Measurements from ENCODE around the gene PRRG3. TPM values are rescaled to one million over a fixed set of nuclear protein-coding genes. Genes with fewer than 3 reads are reported as not detected.

Gene PRRG3
- total RNA-seq, 1 experiment from 2014 or later: 5.1 TPM

DNA sequence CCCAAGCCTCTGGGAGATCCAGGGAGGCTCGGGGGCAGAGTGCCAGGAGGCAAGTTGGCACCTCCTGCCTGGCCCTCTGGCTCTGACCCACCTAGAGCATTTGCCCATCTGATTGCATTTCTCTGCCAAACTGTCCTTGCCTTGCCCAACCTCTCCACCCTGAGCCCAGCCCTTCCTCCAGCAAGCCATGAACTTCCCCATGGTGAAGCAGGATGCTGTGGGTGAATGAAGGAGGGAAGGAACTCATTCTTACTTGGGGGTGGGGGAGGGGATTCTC, 30.0 kb downstream of the PRRG3 start:
- Mint-ChIP-seq H3K27me3 (ENCODE audit: low read depth) (peaks cover 4% of the 10 kb centered on the region; the same call in 1 of the 2 replicates), H3K4me3 (no peak overlapping the region), H3K36me3 (no peaks in the 10 kb centered on the region), H3K4me1 (peaks cover 19% of the 10 kb centered on the region), H3K9me3 (no peaks in the 10 kb centered on the region), H3K27ac (no peak overlapping the region)
- DNase-seq (ENCODE audit: low spot score) (no peak), ATAC-seq (no peak)
- TF ChIP-seq ZNF416 (CRISPR knock-in tag; IDR thresholded peaks at IDR 0.05) (no peak), NR2C2 (CRISPR knock-in tag; IDR thresholded peaks at IDR 0.05) (no peak), TCF7 (CRISPR knock-in tag; IDR thresholded peaks at IDR 0.05; ENCODE audit: low read depth) (no peak), ZNF423 (CRISPR knock-in tag; IDR thresholded peaks at IDR 0.05) (no peak), GTF2I (CRISPR knock-in tag; conservative IDR thresholded peaks at IDR 0.05) (no peak), ARID4B (CRISPR knock-in tag; IDR thresholded peaks at IDR 0.05; ENCODE audit: borderline replicate concordance) (no peak), TEAD1 (CRISPR knock-in tag; IDR thresholded peaks at IDR 0.05) (no peak), JUN (CRISPR knock-in tag; IDR thresholded peaks at IDR 0.05) (no peak), JAZF1 (CRISPR knock-in tag; IDR thresholded peaks at IDR 0.05) (no peak), OVOL2 (CRISPR knock-in tag; IDR thresholded peaks at IDR 0.05; ENCODE audit: borderline replicate concordance) (no peak), IRF1 (CRISPR knock-in tag; IDR thresholded peaks at IDR 0.05) (no peak), NFYB (CRISPR knock-in tag; conservative IDR thresholded peaks at IDR 0.05; ENCODE audit: low read depth) (no peak), CREM (CRISPR knock-in tag; IDR thresholded peaks at IDR 0.05) (no peak), CBFB (CRISPR knock-in tag; IDR thresholded peaks at IDR 0.05; ENCODE audit: low read depth) (no peak)
- TF ChIP-seq, protein P1, sequence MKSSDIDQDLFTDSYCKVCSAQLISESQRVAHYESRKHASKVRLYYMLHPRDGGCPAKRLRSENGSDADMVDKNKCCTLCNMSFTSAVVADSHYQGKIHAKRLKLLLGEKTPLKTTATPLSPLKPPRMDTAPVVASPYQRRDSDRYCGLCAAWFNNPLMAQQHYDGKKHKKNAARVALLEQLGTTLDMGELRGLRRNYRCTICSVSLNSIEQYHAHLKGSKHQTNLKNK (CRISPR knock-in tag; IDR thresholded peaks at IDR 0.05): no peak
- TF ChIP-seq, protein P2, sequence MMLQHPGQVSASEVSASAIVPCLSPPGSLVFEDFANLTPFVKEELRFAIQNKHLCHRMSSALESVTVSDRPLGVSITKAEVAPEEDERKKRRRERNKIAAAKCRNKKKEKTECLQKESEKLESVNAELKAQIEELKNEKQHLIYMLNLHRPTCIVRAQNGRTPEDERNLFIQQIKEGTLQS (CRISPR knock-in tag; conservative IDR thresholded peaks at IDR 0.05): no peak
- CTCF ChIA-PET: interaction anchor here (1.1 to 3.4 kb wide), 2 partner anchors 11 to 916 kb away, joined by 3 to 9 read pairs; no protein-coding TSS in a partner anchor
- POLR2A ChIA-PET: no interaction called here

GRCh38 chrX:151726751-151727150, 31.5 kb downstream of the PRRG3 start:
- no peaks in the 10 kb centered on the region for H3K36me3 Mint-ChIP-seq
- DNase-seq (ENCODE audit: low spot score) (no peak), ATAC-seq (no peak)
- POLR2A ChIA-PET: no interaction called here
- no peak overlapping the region for H3K4me3 Mint-ChIP-seq
- H3K4me1 Mint-ChIP-seq: peaks cover 19% of the 10 kb centered on the region
- no peaks in the 10 kb centered on the region for H3K9me3 Mint-ChIP-seq
- H3K27me3 Mint-ChIP-seq (ENCODE audit: low read depth): peaks cover 4% of the 10 kb centered on the region; the same call in 1 of the 2 replicates
- TF ChIP-seq ESRRA (CRISPR knock-in tag; IDR thresholded peaks at IDR 0.05; ENCODE audit: borderline replicate concordance) (no peak), SP1 (CRISPR knock-in tag; conservative IDR thresholded peaks at IDR 0.05) (no peak), HMGA2 (CRISPR knock-in tag; IDR thresholded peaks at IDR 0.05) (no peak), ZNF219 (CRISPR knock-in tag; IDR thresholded peaks at IDR 0.05; ENCODE audit: borderline replicate concordance) (no peak), SMAD3 (CRISPR knock-in tag; IDR thresholded peaks at IDR 0.05; ENCODE audit: borderline replicate concordance) (no peak), NFYB (CRISPR knock-in tag; conservative IDR thresholded peaks at IDR 0.05; ENCODE audit: low read depth) (no peak)
- TF ChIP-seq, protein P3, sequence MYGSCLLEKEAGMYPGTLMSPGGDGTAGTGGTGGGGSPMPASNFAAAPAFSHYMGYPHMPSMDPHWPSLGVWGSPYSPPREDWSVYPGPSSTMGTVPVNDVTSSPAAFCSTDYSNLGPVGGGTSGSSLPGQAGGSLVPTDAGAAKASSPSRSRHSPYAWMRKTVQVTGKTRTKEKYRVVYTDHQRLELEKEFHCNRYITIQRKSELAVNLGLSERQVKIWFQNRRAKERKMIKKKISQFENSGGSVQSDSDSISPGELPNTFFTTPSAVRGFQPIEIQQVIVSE (CRISPR knock-in tag; IDR thresholded peaks at IDR 0.05; ENCODE audit: borderline replicate concordance): no peak
- TF ChIP-seq, protein P2 (CRISPR knock-in tag; conservative IDR thresholded peaks at IDR 0.05): no peak
- TF ChIP-seq, protein P4, sequence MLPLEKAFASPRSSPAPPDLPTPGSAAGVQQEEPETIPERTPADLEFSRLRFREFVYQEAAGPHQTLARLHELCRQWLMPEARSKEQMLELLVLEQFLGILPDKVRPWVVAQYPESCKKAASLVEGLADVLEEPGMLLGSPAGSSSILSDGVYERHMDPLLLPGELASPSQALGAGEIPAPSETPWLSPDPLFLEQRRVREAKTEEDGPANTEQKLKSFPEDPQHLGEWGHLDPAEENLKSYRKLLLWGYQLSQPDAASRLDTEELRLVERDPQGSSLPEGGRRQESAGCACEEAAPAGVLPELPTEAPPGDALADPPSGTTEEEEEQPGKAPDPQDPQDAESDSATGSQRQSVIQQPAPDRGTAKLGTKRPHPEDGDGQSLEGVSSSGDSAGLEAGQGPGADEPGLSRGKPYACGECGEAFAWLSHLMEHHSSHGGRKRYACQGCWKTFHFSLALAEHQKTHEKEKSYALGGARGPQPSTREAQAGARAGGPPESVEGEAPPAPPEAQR (CRISPR knock-in tag; IDR thresholded peaks at IDR 0.05): no peak
- H3K27ac Mint-ChIP-seq: no peak overlapping the region
- CTCF ChIA-PET: interaction anchor here (1.5 to 3.4 kb wide), 2 partner anchors 12 to 1094 kb away, joined by 5 to 9 read pairs; no protein-coding TSS in a partner anchor

All from WTC11 (cell line).